Measurements from ENCODE around the gene MRPL33. TPM values are rescaled to one million over a fixed set of nuclear protein-coding genes. Genes with fewer than 3 reads are reported as not detected.

Gene MRPL33
- polyA plus RNA-seq, 1 donor from 2014 or later, result 406 TPM

DNA sequence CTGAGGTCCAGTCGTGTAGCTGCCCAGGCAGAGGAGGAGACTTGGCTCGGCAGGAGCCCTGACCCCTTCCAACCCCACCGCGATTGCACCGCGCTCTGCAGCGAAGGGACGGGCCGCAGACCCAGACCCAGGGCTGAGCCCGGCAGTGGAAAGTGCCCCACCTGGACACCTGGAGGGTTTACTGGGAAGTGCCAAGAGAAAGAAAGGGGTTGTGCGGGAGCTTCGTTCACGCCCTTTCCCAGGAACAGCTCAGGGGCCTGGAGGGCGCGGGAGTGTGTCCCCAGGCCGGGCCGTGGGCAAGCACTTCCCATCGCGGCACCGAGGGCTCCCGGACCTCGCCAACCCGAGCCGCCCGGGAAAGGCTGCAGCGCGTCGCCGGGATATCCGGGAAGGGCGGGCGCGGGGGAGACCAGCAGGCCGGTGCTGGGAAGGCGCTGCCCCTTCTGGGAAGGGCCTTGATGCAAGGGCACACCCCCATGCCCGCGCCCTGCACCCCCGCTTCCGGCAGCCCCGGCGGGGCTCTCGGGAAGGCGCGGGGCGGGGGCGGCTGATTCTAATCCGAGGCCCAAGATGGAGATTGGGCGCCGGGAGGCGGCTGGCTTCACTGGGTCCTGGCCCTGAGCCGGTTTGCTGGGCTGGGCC is 36.1 kb upstream of the MRPL33 start:
- H3K27ac ChIP-seq (ENCODE audit: low read length), result no peak overlapping the region
- H3K9me3 ChIP-seq (ENCODE audit: low read length), result no peaks in the 10 kb centered on the region
- TF ChIP-seq, protein P1, sequence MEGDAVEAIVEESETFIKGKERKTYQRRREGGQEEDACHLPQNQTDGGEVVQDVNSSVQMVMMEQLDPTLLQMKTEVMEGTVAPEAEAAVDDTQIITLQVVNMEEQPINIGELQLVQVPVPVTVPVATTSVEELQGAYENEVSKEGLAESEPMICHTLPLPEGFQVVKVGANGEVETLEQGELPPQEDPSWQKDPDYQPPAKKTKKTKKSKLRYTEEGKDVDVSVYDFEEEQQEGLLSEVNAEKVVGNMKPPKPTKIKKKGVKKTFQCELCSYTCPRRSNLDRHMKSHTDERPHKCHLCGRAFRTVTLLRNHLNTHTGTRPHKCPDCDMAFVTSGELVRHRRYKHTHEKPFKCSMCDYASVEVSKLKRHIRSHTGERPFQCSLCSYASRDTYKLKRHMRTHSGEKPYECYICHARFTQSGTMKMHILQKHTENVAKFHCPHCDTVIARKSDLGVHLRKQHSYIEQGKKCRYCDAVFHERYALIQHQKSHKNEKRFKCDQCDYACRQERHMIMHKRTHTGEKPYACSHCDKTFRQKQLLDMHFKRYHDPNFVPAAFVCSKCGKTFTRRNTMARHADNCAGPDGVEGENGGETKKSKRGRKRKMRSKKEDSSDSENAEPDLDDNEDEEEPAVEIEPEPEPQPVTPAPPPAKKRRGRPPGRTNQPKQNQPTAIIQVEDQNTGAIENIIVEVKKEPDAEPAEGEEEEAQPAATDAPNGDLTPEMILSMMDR (IDR thresholded peaks at IDR 0.05; ENCODE audit: poor library complexity, severe bottlenecking), result no peak
- TF ChIP-seq SMC3 (conservative IDR thresholded peaks at IDR 0.05; ENCODE audit: poor library complexity) (no peak), EZH2 (IDR thresholded peaks at IDR 0.05; ENCODE audit: borderline replicate concordance, insufficient read depth, low read length, poor library complexity, severe bottlenecking) (no peak), EP300 (conservative IDR thresholded peaks at IDR 0.05; ENCODE audit: poor library complexity, severe bottlenecking) (no peak), MXI1 (conservative IDR thresholded peaks at IDR 0.05; ENCODE audit: poor library complexity, severe bottlenecking) (no peak), TAF1 (IDR thresholded peaks at IDR 0.05; ENCODE audit: low read depth) (no peak)
- TF ChIP-seq, protein P2, sequence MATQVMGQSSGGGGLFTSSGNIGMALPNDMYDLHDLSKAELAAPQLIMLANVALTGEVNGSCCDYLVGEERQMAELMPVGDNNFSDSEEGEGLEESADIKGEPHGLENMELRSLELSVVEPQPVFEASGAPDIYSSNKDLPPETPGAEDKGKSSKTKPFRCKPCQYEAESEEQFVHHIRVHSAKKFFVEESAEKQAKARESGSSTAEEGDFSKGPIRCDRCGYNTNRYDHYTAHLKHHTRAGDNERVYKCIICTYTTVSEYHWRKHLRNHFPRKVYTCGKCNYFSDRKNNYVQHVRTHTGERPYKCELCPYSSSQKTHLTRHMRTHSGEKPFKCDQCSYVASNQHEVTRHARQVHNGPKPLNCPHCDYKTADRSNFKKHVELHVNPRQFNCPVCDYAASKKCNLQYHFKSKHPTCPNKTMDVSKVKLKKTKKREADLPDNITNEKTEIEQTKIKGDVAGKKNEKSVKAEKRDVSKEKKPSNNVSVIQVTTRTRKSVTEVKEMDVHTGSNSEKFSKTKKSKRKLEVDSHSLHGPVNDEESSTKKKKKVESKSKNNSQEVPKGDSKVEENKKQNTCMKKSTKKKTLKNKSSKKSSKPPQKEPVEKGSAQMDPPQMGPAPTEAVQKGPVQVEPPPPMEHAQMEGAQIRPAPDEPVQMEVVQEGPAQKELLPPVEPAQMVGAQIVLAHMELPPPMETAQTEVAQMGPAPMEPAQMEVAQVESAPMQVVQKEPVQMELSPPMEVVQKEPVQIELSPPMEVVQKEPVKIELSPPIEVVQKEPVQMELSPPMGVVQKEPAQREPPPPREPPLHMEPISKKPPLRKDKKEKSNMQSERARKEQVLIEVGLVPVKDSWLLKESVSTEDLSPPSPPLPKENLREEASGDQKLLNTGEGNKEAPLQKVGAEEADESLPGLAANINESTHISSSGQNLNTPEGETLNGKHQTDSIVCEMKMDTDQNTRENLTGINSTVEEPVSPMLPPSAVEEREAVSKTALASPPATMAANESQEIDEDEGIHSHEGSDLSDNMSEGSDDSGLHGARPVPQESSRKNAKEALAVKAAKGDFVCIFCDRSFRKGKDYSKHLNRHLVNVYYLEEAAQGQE (IDR thresholded peaks at IDR 0.05; ENCODE audit: borderline replicate concordance), result no peak
- H3K36me3 ChIP-seq (ENCODE audit: insufficient read depth, low read length), result no peaks in the 10 kb centered on the region
- H3K4me3 ChIP-seq (ENCODE audit: low read length), result no peak overlapping the region
- no peaks in the 10 kb centered on the region for H3K79me2 ChIP-seq (replicated peaks; ENCODE audit: insufficient read depth, low read length)
- H3K4me2 ChIP-seq (ENCODE audit: low read length), result no peak overlapping the region
- H2AFZ ChIP-seq (ENCODE audit: low read depth, low read length), result no peak overlapping the region
- no peaks in the 10 kb centered on the region for H3F3A ChIP-seq (ENCODE audit: insufficient read depth, low read length, poor library complexity, severe bottlenecking)
- no peak overlapping the region for H3K9ac ChIP-seq (ENCODE audit: low read length)
- H4K20me1 ChIP-seq (ENCODE audit: insufficient read depth), result no peaks in the 10 kb centered on the region
- no peaks in the 10 kb centered on the region for H3K9me2 ChIP-seq (ENCODE audit: insufficient read depth, low read length)
- H3K27me3 ChIP-seq (ENCODE audit: insufficient read depth, low read depth, low read length), result peaks cover 7% of the 10 kb centered on the region

DNA sequence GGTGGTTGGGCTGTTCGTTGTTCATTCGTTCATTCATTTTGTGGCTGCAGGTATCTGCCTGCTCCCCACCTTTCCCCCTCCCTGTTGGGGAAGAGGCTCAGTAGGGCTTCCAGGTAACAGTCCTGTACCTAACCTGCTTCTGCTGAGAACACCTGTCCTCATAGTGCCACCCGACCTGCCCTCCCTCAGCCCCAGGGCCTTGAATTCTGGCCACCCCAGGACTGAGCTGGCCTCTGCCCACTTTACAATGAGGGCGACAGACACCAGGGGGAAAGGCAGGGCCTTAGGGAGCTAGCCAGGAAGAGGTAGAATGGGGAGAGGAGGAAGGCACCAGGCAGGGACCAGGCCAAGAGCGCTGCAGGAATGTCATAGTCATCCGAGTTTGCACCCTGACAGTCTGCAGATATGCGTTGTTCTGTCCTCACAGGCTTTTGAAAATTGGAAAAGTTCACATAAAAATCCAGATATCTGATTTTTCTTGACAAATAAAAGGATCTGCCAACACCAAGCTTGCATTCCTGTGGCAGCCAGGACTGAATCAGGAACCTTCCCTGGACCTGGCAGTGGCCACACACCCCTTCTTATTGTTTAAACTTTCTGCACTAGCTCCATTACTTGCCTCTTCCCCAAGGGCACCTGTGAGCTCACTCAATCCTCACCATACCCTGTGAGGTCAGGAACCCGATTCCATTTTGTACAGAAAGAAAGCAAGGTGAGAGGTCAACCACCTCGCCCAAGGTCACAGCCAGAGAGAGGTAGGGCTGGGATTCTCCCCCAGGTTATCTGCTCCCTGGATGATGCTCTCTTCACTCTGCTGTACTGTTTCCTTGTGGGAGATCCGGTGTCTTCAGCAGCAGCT is 35.3 kb upstream of the MRPL33 start:
- no peak overlapping the region for H3K4me2 ChIP-seq (ENCODE audit: low read length)
- no peaks in the 10 kb centered on the region for H3K9me3 ChIP-seq (ENCODE audit: low read length)
- H3F3A ChIP-seq (ENCODE audit: insufficient read depth, low read length, poor library complexity, severe bottlenecking), result no peaks in the 10 kb centered on the region
- no peaks in the 10 kb centered on the region for H3K9me2 ChIP-seq (ENCODE audit: insufficient read depth, low read length)
- no peak overlapping the region for H3K9ac ChIP-seq (ENCODE audit: low read length)
- H2AFZ ChIP-seq (ENCODE audit: low read depth, low read length), result no peak overlapping the region
- H3K79me2 ChIP-seq (replicated peaks; ENCODE audit: insufficient read depth, low read length), result no peaks in the 10 kb centered on the region
- TF ChIP-seq, protein P1 (IDR thresholded peaks at IDR 0.05; ENCODE audit: poor library complexity, severe bottlenecking), result no peak
- TF ChIP-seq RAD21 (conservative IDR thresholded peaks at IDR 0.05), result no peak
- TF ChIP-seq, protein P2 (IDR thresholded peaks at IDR 0.05; ENCODE audit: borderline replicate concordance), result no peak
- TF ChIP-seq TAF1 (IDR thresholded peaks at IDR 0.05; ENCODE audit: low read depth), result no peak
- TF ChIP-seq POLR2AphosphoS5 (IDR thresholded peaks at IDR 0.05), result no peak
- no peak for TF ChIP-seq EP300 (conservative IDR thresholded peaks at IDR 0.05; ENCODE audit: poor library complexity, severe bottlenecking)
- TF ChIP-seq SMC3 (conservative IDR thresholded peaks at IDR 0.05; ENCODE audit: poor library complexity), result no peak
- TF ChIP-seq MXI1 (conservative IDR thresholded peaks at IDR 0.05; ENCODE audit: poor library complexity, severe bottlenecking), result no peak
- no peak for TF ChIP-seq EZH2 (IDR thresholded peaks at IDR 0.05; ENCODE audit: borderline replicate concordance, insufficient read depth, low read length, poor library complexity, severe bottlenecking)
- H3K36me3 ChIP-seq (ENCODE audit: insufficient read depth, low read length), result no peaks in the 10 kb centered on the region
- no peaks in the 10 kb centered on the region for H4K20me1 ChIP-seq (ENCODE audit: insufficient read depth)
- peaks cover 7% of the 10 kb centered on the region for H3K27me3 ChIP-seq (ENCODE audit: insufficient read depth, low read depth, low read length)
- H3K27ac ChIP-seq (ENCODE audit: low read length), result no peak overlapping the region
- H3K4me3 ChIP-seq (ENCODE audit: low read length), result no peak overlapping the region

Data from neural cell (in vitro differentiated cells).